Activated CD4-positive, alpha-beta T cell treated with anti-CD3 and anti-CD28 coated beads, Interleukin-2, amount 10 ng/mL, durations not matched to agents 7 days and 5 days (primary cell): Measurements from ENCODE around the gene MYEOV. TPM values are rescaled to one million over a fixed set of nuclear protein-coding genes. Genes with fewer than 3 reads are reported as not detected.

Experiments used
- CTCF ChIA-PET: fragments of 350-600 bp; sonication (Branson Sonifier 250); formaldehyde crosslinking; loops from one replicate; lab custom pipeline; 2021; ENCODE audit warnings: antibody characterized with exemption; lab: Charles Lee
- POLR2A ChIA-PET: fragments of 350-600 bp; sonication (Branson Sonifier 250); formaldehyde crosslinking; loops from one replicate; lab custom pipeline; 2021; ENCODE audit warnings: antibody characterized with exemption; lab: Charles Lee
- DNase-seq: peaks from one replicate; pipeline ENCODE4 v3.0.0-alpha.2; 2020
- H3K27ac Mint-ChIP-seq: one replicate; pipeline ENCODE4 v1.8.0; 2021; ENCODE audit warnings: mild to moderate bottlenecking, moderate library complexity, mixed read lengths
- H3K27me3 Mint-ChIP-seq: one replicate; pipeline ENCODE4 v1.8.0; 2021; ENCODE audit warnings: mixed read lengths
- H3K36me3 Mint-ChIP-seq: one replicate; pipeline ENCODE4 v1.8.0; 2021; ENCODE audit warnings: low read depth, mixed read lengths
- H3K4me1 Mint-ChIP-seq: one replicate; pipeline ENCODE4 v1.8.0; 2021; ENCODE audit warnings: mixed read lengths
- H3K4me3 Mint-ChIP-seq: one replicate; pipeline ENCODE4 v1.8.0; 2021; ENCODE audit warnings: mild to moderate bottlenecking, moderate library complexity, mixed read lengths
- H3K9me3 Mint-ChIP-seq: one replicate; pipeline ENCODE4 v1.8.0; 2021; ENCODE audit warnings: mixed read lengths
- total RNA-seq, 2 experiments: library from RNA; stranded (reverse); gene quantifications; one replicate each; pipeline ENCODE4 v1.2.3, GENCODE V29; 2021

Gene MYEOV
- not detected for total RNA-seq

GRCh38 chr11:69293819-69294505, at the start of gene MYEOV:
Gene MYEOV, plus strand, starts transcription at chr11:69294155. Its CDS starts 1,200 bp downstream, at chr11:69295355.
- Mint-ChIP-seq H3K27me3 (no peaks in the 10 kb centered on the region), H3K27ac (peak within 1 kb of the TSS; percentile 55), H3K36me3 (peaks cover 3% of the 10 kb centered on the region), H3K4me3 (no peak within 1 kb of the TSS), H3K4me1 (peaks cover 41% of the 10 kb centered on the region), H3K9me3 (no peaks in the 10 kb centered on the region)
- peak; percentile 29 for DNase-seq
- POLR2A ChIA-PET: no interaction called here
- CTCF ChIA-PET: no interaction called here

- Mint-ChIP-seq H3K9me3 (peaks cover 3% of the 10 kb centered on the region), H3K27ac (no peak overlapping the region)
- CTCF ChIA-PET: no interaction called here
Observed at GRCh38 chr11:69244266-69244665, 49.7 kb upstream of the MYEOV start.

GRCh38 chr11:69245041-69245440, 48.9 kb upstream of the MYEOV start:
- DNase-seq: no peak
- Mint-ChIP-seq H3K9me3 (peaks cover 3% of the 10 kb centered on the region), H3K27me3 (no peaks in the 10 kb centered on the region), H3K36me3 (peaks cover 1% of the 10 kb centered on the region), H3K27ac (no peak overlapping the region), H3K4me3 (no peak overlapping the region), H3K4me1 (peaks cover 13% of the 10 kb centered on the region)
- POLR2A ChIA-PET: no interaction called here
- CTCF ChIA-PET: no interaction called here

More at GRCh38 chr11:69244266-69244665, 49.7 kb upstream of the MYEOV start:
- peaks cover 13% of the 10 kb centered on the region for H3K4me1 Mint-ChIP-seq
- H3K36me3 Mint-ChIP-seq: peaks cover 1% of the 10 kb centered on the region
- H3K4me3 Mint-ChIP-seq: no peak overlapping the region
- POLR2A ChIA-PET: no interaction called here
- DNase-seq: no peak
- H3K27me3 Mint-ChIP-seq: no peaks in the 10 kb centered on the region

GRCh38 chr11:69245491-69246345, 48.2 kb upstream of the MYEOV start:
- Mint-ChIP-seq H3K9me3 (peaks cover 3% of the 10 kb centered on the region), H3K27ac (no peak overlapping the region), H3K36me3 (peaks cover 1% of the 10 kb centered on the region), H3K27me3 (no peaks in the 10 kb centered on the region), H3K4me3 (no peak overlapping the region), H3K4me1 (peaks cover 13% of the 10 kb centered on the region)
- no peak for DNase-seq
- ChIA-PET CTCF (no interaction called here), POLR2A (no interaction called here)

GRCh38 chr11:69249311-69250185, 44.4 kb upstream of the MYEOV start:
- Mint-ChIP-seq H3K27ac (no peak overlapping the region), H3K4me1 (no peaks in the 10 kb centered on the region), H3K9me3 (peaks cover 5% of the 10 kb centered on the region), H3K36me3 (no peaks in the 10 kb centered on the region), H3K4me3 (no peak overlapping the region), H3K27me3 (no peaks in the 10 kb centered on the region)
- ChIA-PET POLR2A (no interaction called here), CTCF (no interaction called here)
- DNase-seq: no peak

- H3K4me1 Mint-ChIP-seq: no peaks in the 10 kb centered on the region
- H3K36me3 Mint-ChIP-seq: no peaks in the 10 kb centered on the region
- no peaks in the 10 kb centered on the region for H3K27me3 Mint-ChIP-seq
- peaks cover 11% of the 10 kb centered on the region for H3K9me3 Mint-ChIP-seq
- no peak overlapping the region for H3K27ac Mint-ChIP-seq
- no peak overlapping the region for H3K4me3 Mint-ChIP-seq
- ChIA-PET CTCF (no interaction called here), POLR2A (no interaction called here)
- no peak for DNase-seq
Observed at GRCh38 chr11:69250186-69251056, 43.5 kb upstream of the MYEOV start.

- CTCF ChIA-PET: no interaction called here
- DNase-seq: no peak
- H3K9me3 Mint-ChIP-seq: peaks cover 16% of the 10 kb centered on the region
- H3K36me3 Mint-ChIP-seq: no peaks in the 10 kb centered on the region
- H3K4me3 Mint-ChIP-seq: no peak overlapping the region
- H3K4me1 Mint-ChIP-seq: no peaks in the 10 kb centered on the region
- H3K27ac Mint-ChIP-seq: no peak overlapping the region
- POLR2A ChIA-PET: no interaction called here
- no peaks in the 10 kb centered on the region for H3K27me3 Mint-ChIP-seq
Observed at GRCh38 chr11:69251057-69251393, 42.9 kb upstream of the MYEOV start.

GRCh38 chr11:69251639-69252489, 42.1 kb upstream of the MYEOV start:
- H3K4me3 Mint-ChIP-seq: no peak overlapping the region
- CTCF ChIA-PET: no interaction called here
- DNase-seq: no peak

GRCh38 chr11:69252490-69252837, 41.5 kb upstream of the MYEOV start:
- Mint-ChIP-seq H3K36me3 (no peaks in the 10 kb centered on the region), H3K27ac (no peak overlapping the region), H3K9me3 (peaks cover 19% of the 10 kb centered on the region), H3K4me3 (no peak overlapping the region), H3K4me1 (no peaks in the 10 kb centered on the region), H3K27me3 (no peaks in the 10 kb centered on the region)
- ChIA-PET CTCF (no interaction called here), POLR2A (no interaction called here)
- DNase-seq: no peak

More at GRCh38 chr11:69251639-69252489, 42.1 kb upstream of the MYEOV start:
- Mint-ChIP-seq H3K4me1 (no peaks in the 10 kb centered on the region), H3K27me3 (no peaks in the 10 kb centered on the region), H3K27ac (no peak overlapping the region), H3K9me3 (peaks cover 19% of the 10 kb centered on the region), H3K36me3 (no peaks in the 10 kb centered on the region)
- POLR2A ChIA-PET: no interaction called here

GRCh38 chr11:69253028-69253427, 40.9 kb upstream of the MYEOV start:
- no peak overlapping the region for H3K27ac Mint-ChIP-seq
- H3K9me3 Mint-ChIP-seq: peaks cover 19% of the 10 kb centered on the region
- H3K27me3 Mint-ChIP-seq: no peaks in the 10 kb centered on the region

GRCh38 chr11:69257134-69257533, 36.8 kb upstream of the MYEOV start:
- Mint-ChIP-seq H3K27me3 (no peaks in the 10 kb centered on the region), H3K36me3 (no peaks in the 10 kb centered on the region), H3K27ac (no peak overlapping the region), H3K4me1 (no peaks in the 10 kb centered on the region), H3K4me3 (no peak overlapping the region), H3K9me3 (peaks cover 19% of the 10 kb centered on the region)
- DNase-seq: no peak
- CTCF ChIA-PET: no interaction called here
- POLR2A ChIA-PET: no interaction called here

More at GRCh38 chr11:69253028-69253427, 40.9 kb upstream of the MYEOV start:
- ChIA-PET CTCF (no interaction called here), POLR2A (no interaction called here)
- no peak for DNase-seq
- no peak overlapping the region for H3K4me3 Mint-ChIP-seq
- no peaks in the 10 kb centered on the region for H3K36me3 Mint-ChIP-seq
- no peaks in the 10 kb centered on the region for H3K4me1 Mint-ChIP-seq
